Mucosa of rectum (tissue), 2 donors: ENCODE results near the gene B3GAT1.

Experiments
- H3K27ac ChIP-seq, 2 donors: one replicate each; pipeline ENCODE4 v1.7.0; 2013; ENCODE audit warnings: inconsistent platforms in 2 of 2, low read depth in 2 of 2, low read length in 2 of 2
- H3K27me3 ChIP-seq, 2 donors: one replicate each; pipeline ENCODE4 v1.7.0; 2013; ENCODE audit warnings: low read length in 2 of 2; ENCODE audit not compliant: control insufficient read depth in 2 of 2, insufficient read depth in 2 of 2
- H3K36me3 ChIP-seq, 2 donors: one replicate each; pipeline ENCODE4 v1.7.0; 2013; ENCODE audit warnings: low read length in 2 of 2; ENCODE audit not compliant: control insufficient read depth in 2 of 2, insufficient read depth in 2 of 2
- H3K4me1 ChIP-seq, 2 donors: one replicate each; pipeline ENCODE4 v1.7.0; 2013; ENCODE audit warnings: low read length in 2 of 2, mild to moderate bottlenecking in 1 of 2; ENCODE audit not compliant: control insufficient read depth in 2 of 2, insufficient read depth in 2 of 2
- H3K4me3 ChIP-seq, 2 donors: one replicate each; pipeline ENCODE4 v1.7.0; 2013; ENCODE audit warnings: low read length in 2 of 2
- H3K9ac ChIP-seq, 2 donors: one replicate each; pipeline ENCODE4 v1.7.0; 2013; ENCODE audit warnings: low read length in 2 of 2, low read depth in 1 of 2, mild to moderate bottlenecking in 1 of 2
- H3K9me3 ChIP-seq, 2 donors: one replicate each; pipeline ENCODE4 v1.7.0; 2013; ENCODE audit warnings: low read length in 2 of 2; ENCODE audit not compliant: control insufficient read depth in 2 of 2
- donor health status: healthy.
- donor health status: Normal muscosa, but diverticular disease.

Gene B3GAT1

DNA sequence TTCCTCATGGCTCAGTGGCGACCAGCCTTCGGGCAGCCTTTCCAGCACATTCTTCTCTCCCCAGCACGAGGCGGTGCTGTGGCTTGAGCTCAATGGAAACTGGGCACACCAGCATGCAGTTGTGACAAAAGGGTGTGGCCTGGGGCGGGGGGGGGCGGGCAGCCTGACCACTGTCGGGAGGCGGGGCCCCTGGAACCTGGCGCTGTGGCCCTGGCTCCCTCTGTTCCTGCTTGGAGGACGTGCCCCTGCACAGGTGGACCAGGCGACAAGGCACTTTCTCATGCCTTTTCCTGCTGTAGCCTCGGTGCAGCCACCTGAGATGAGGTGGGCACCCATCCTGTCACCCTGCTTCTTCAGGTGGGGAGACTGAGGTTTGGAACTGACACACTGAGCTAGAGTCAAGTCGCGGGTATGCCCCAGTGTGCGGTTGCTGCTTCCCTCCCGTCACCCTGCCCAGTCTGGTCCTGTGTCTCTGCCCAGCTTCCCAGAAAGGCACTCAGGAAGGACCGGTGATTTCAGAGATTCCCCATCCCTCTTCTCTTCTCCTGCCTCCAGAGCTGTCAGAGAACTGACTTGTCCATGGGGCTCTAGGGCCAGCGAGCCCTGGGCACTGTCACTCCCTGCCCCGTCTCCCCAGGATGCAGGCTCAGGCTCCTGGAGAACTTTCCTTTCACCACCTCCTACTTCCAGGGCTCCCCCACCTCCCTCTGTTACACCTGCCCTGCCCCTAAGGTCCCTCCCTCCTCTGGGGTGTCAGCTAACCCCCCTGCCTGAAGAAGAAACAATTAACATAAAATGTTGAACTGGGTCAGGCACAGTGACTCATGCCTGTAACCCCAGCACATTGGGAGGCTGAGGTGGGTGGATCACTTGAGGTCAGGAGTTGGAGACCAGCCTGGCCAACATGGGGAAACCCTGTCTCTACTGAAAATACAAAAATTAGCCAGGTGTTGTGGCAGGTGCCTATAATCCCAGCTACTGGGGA, 9.9 kb downstream of the B3GAT1 start:
- Histone ChIP-seq H3K4me3 (no peak overlapping the region), H3K9me3 (no peaks in the 10 kb centered on the region), H3K9ac (no peak overlapping the region), H3K27me3 (peaks cover 0 to 2% of the 10 kb centered on the region in 2 donors), H3K27ac (no peak overlapping the region), H3K36me3 (no peaks in the 10 kb centered on the region), H3K4me1 (no peaks in the 10 kb centered on the region)

DNA sequence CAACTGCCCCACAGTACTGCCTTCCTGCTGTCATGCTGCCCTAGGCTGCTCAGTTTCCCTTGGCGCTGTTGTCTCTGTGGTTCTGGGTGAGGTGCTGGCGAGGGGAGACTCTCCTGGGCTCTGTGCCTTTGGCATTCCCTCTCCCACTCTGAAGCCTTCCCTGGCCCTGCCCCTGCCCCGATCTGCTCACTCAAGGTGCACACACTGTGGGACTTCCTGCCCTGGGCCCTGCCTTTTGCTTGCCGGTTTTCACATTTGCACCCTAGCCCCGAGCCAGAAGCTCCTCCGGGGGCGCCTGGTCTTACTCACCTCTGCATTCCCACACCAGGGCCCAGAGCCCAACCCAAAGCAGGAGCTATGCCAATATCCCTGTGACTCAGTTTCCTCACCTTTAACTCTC, 12.0 kb downstream of the B3GAT1 start:
- Histone ChIP-seq H3K9ac (no peak overlapping the region), H3K27ac (no peak overlapping the region), H3K4me3 (no peak overlapping the region), H3K27me3 (no peaks in the 10 kb centered on the region), H3K36me3 (no peaks in the 10 kb centered on the region), H3K9me3 (no peaks in the 10 kb centered on the region), H3K4me1 (no peaks in the 10 kb centered on the region)

DNA sequence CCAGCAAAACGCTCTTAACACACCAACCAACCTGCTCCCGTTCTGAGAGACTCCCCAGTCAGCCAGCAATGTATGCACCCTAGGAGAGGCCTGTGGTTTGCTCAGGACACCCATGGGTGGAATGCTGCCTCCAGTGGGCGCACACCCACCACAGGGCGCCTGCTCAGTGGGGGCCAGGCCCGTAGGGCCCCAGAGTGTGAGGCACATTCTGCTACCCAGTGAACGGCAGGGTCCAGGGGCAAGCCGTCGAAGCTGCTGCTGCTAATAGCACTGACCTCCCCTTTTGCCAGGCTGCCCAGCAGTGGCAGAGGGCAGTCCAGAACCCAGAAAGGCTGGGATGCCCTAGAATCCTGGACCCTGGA, 12.8 kb downstream of the B3GAT1 start:
- H3K4me1 ChIP-seq, result no peaks in the 10 kb centered on the region
- no peaks in the 10 kb centered on the region for H3K27me3 ChIP-seq
- H3K9me3 ChIP-seq, result no peaks in the 10 kb centered on the region
- H3K36me3 ChIP-seq, result no peaks in the 10 kb centered on the region
- H3K27ac ChIP-seq, result no peak overlapping the region
- no peak overlapping the region for H3K9ac ChIP-seq
- H3K4me3 ChIP-seq, result no peak overlapping the region

DNA sequence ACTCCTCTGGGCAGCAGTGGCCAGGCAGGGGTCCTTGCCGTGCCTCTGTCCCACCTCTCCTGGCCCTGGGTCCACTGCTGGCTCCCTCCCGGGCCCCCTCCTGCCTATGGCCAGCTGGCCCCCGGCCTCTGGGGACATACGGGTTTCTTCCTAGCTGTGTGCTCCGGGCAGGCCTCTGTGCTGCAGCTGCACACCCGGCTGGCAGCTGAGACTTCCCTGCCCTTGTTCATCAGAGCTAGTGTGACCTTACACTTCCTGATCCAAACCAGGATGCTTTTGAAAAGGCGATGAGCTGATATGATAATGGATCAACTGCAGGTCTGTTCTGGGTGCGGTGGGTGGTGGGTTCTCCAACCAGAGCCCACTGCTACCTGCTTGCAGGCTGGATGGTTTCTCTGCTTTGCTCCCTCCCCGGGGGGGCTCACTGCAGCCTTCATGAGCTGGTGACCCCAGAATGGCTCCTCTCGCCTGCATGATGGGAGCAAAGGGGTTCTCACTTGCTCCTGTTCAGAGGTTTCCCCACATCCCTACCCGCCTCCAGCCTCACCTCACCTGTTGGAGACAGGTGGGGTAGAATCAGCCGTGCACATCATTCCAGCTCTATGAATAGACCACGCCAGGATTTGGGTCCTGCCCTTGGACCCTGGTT, 13.3 kb downstream of the B3GAT1 start:
- H3K27ac ChIP-seq, result no peak overlapping the region
- no peak overlapping the region for H3K9ac ChIP-seq
- H3K9me3 ChIP-seq, result no peaks in the 10 kb centered on the region
- H3K4me1 ChIP-seq, result no peaks in the 10 kb centered on the region
- H3K36me3 ChIP-seq, result no peaks in the 10 kb centered on the region
- no peaks in the 10 kb centered on the region for H3K27me3 ChIP-seq
- no peak overlapping the region for H3K4me3 ChIP-seq

DNA sequence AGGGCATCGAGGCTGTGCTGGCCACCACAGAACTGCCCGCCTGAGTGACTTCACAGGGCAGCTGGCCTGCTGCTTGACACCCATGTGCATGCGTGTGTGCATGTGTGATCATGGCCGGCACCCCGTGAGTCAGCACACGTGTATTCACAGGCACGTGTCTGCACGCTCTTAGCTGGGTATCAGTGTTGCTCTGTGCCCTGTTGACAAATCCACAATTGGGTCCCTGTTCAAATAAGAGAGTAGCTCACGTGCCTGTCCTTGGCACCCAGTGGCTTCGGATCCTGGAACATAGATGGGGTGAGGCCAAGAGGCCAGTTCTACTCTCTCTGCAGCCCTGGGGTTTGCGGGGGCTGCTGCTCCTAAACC, 14.0 kb downstream of the B3GAT1 start:
- Histone ChIP-seq H3K36me3 (no peaks in the 10 kb centered on the region), H3K27me3 (no peaks in the 10 kb centered on the region), H3K9me3 (no peaks in the 10 kb centered on the region), H3K4me3 (no peak overlapping the region), H3K27ac (no peak overlapping the region), H3K9ac (no peak overlapping the region), H3K4me1 (no peaks in the 10 kb centered on the region)

DNA sequence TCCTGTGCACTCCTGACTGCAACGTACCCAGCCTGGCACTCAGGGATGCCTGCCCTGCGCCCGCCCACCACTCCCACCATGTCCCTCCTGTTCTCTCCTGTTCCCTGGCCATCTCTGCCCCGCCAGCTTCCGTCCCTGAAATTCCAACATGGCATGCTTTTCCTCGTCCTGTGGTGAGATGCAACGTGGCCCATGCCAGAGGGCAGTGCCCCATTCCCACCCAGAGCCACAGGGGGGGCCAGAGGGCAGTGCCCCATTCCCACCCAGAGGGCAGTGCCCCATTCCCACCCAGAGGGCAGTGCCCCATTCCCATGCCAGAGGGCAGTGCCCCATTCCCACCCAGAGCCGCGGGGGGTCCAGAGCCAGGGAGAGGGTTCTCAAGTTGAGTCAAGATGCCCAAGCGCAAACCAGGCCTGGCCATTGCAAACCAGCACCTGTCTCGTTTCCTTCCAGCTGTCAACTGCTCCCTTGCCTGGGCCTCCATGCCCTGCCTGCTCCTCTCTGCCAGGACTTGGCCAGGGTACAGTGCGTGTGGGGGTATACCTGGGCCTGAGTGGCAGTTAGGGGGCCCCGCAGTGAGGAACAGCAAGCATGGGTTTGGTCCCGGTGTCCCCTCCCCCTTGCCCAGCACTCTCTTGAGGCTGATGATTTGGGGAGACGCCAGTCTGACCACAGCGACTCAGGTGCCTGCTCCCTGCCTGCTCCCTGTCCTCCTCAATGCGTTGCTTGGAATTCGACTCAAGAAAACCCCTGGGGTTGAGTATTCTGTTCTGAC, 14.6 kb downstream of the B3GAT1 start:
- H3K4me1 ChIP-seq, result no peaks in the 10 kb centered on the region
- H3K9ac ChIP-seq, result no peak overlapping the region
- no peaks in the 10 kb centered on the region for H3K9me3 ChIP-seq
- H3K36me3 ChIP-seq, result no peaks in the 10 kb centered on the region
- no peak overlapping the region for H3K4me3 ChIP-seq
- no peaks in the 10 kb centered on the region for H3K27me3 ChIP-seq
- H3K27ac ChIP-seq, result no peak overlapping the region

DNA sequence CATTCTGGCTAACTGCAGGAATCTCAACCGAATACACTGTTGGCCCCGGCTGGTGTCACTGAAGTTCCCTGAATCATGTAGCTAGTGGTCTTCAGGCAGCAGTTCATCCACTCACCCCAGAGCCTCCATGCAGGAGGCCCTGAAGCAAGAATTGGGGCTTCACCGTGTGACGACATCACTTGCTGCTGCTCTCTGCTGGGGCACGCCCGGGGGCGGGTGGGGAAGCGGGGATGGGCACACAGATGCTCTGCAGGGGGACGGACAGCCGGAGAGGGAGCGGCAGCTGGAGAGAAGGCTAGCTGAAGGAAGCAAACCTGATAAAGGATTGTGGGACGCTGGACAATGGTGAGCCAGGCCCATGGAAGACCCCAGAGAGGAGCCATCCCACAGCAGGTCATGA, 17.0 kb downstream of the B3GAT1 start:
- Histone ChIP-seq H3K9ac (no peak overlapping the region), H3K27ac (no peak overlapping the region), H3K4me3 (no peak overlapping the region), H3K27me3 (no peaks in the 10 kb centered on the region), H3K36me3 (no peaks in the 10 kb centered on the region), H3K4me1 (no peaks in the 10 kb centered on the region), H3K9me3 (no peaks in the 10 kb centered on the region)

DNA sequence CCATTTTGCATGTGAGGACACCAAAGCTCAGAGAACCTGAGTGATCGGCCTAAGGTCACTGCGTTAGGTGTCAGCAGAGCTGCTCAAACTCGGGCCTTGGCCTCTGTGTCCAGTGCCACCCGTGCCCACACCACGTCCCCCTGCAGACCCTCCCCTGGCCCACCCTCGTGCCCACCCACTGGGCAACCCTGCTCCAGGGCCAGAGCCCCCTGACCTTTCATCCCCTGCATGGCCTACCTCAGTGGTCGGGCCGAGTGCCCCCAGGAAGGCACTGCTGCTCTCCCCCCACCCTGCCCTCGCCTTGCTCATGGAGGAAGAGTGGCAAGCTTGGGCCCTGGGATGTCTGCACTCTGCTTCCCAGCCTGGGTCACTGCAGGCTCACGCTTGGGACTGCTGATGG, 17.7 kb downstream of the B3GAT1 start:
- no peak overlapping the region for H3K27ac ChIP-seq
- H3K9me3 ChIP-seq, result no peaks in the 10 kb centered on the region
- no peaks in the 10 kb centered on the region for H3K4me1 ChIP-seq
- no peaks in the 10 kb centered on the region for H3K27me3 ChIP-seq
- no peak overlapping the region for H3K4me3 ChIP-seq
- no peaks in the 10 kb centered on the region for H3K36me3 ChIP-seq
- H3K9ac ChIP-seq, result no peak overlapping the region

DNA sequence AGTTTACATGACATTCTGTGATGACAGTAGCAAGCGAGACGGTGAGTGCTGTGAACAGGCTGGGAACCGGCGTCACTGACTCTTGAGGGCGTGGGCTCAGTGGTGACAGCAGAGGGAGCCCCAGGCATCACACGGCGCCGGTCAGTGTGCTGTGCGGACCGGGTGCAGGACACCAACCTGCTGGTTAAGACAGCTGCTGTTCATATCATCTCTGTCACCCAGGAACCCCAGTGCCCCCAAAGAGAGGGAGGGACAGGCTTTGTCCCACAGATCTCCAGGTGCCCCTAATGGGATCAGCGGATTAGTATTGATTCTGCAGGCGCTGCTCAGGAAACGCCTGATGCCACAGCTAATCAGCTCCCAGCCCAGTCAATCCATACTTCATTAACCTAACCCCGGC, 18.4 kb downstream of the B3GAT1 start:
- H3K36me3 ChIP-seq, result no peaks in the 10 kb centered on the region
- H3K9ac ChIP-seq, result no peak overlapping the region
- no peaks in the 10 kb centered on the region for H3K4me1 ChIP-seq
- no peak overlapping the region for H3K27ac ChIP-seq
- no peaks in the 10 kb centered on the region for H3K9me3 ChIP-seq
- H3K27me3 ChIP-seq, result no peaks in the 10 kb centered on the region
- no peak overlapping the region for H3K4me3 ChIP-seq
